GM12874 (cell line): ENCODE data around the gene KNDC1.

Experiments
- CTCF ChIP-seq: IDR thresholded peaks from 2 replicates; pipeline ENCODE4 v1.5.1; 2011; ENCODE audit warnings: low read depth, mild to moderate bottlenecking, control low read depth, low read length, moderate library complexity; ENCODE audit not compliant: insufficient read depth

The KNDC1 gene

GRCh38 chr10:133229265-133230043 lies 69.4 kb downstream of the KNDC1 start:
- TF ChIP-seq CTCF = no peak

GRCh38 chr10:133230044-133230361 lies 70.0 kb downstream of the KNDC1 start, which contains the start of gene UTF1:
Gene UTF1 (plus strand): TSS chr10:133230217. CDS start chr10:133230289, 72 bp downstream.
- no peak for TF ChIP-seq CTCF

- TF ChIP-seq CTCF = no peak
Measured at GRCh38 chr10:133230387-133231195, 70.6 kb downstream of the KNDC1 start.

GRCh38 chr10:133231244-133231945 lies 71.4 kb downstream of the KNDC1 start:
- TF ChIP-seq CTCF = no peak

- no peak for TF ChIP-seq CTCF
Measured at GRCh38 chr10:133231946-133232574, 72.0 kb downstream of the KNDC1 start.

GRCh38 chr10:133235265-133235855 lies 75.3 kb downstream of the KNDC1 start:
- no peak for TF ChIP-seq CTCF

GRCh38 chr10:133235932-133236331 lies 75.9 kb downstream of the KNDC1 start:
- TF ChIP-seq CTCF = no peak
